IMR-90 (cell line): Measurements from ENCODE around the gene PROB1.
A peak's percentile ranks its signal among the peaks of the same experiment; 100 is the strongest.

Experiments used
- BHLHE40 ChIP-seq: fragments of 150-350 bp; IDR thresholded peaks from 2 replicates; pipeline ENCODE4 v1.6.1; 2016; ENCODE audit warnings: mild to moderate bottlenecking, low read depth, low read length
- CEBPB ChIP-seq: IDR thresholded peaks from 2 replicates; pipeline ENCODE4 v1.6.1; 2012; ENCODE audit warnings: low read depth, low read length, improper control_type of control experiment
- CHD1 ChIP-seq: IDR thresholded peaks from 2 replicates; pipeline ENCODE4 v1.6.1; 2012; ENCODE audit warnings: low read depth, low read length, improper control_type of control experiment
- FOS ChIP-seq: fragments of 150-350 bp; IDR thresholded peaks from 2 replicates; pipeline ENCODE4 v1.6.1; 2016; ENCODE audit warnings: low read depth, low read length
- MAZ ChIP-seq: IDR thresholded peaks from 2 replicates; pipeline ENCODE4 v1.6.1; 2012; ENCODE audit warnings: low read depth, mild to moderate bottlenecking, low read length, improper control_type of control experiment, moderate library complexity, borderline replicate concordance
- POLR2A ChIP-seq: IDR thresholded peaks from 2 replicates; pipeline ENCODE4 v1.6.1; 2012; ENCODE audit warnings: mild to moderate bottlenecking, low read depth, low read length
- RAD21 ChIP-seq: IDR thresholded peaks from 2 replicates; pipeline ENCODE4 v1.6.1; 2012; ENCODE audit warnings: low read length, improper control_type of control experiment
- RCOR1 ChIP-seq: IDR thresholded peaks from 2 replicates; pipeline ENCODE4 v1.6.1; 2012; ENCODE audit warnings: mild to moderate bottlenecking, low read length, improper control_type of control experiment; ENCODE audit not compliant: insufficient replicate concordance
- RFX5 ChIP-seq: IDR thresholded peaks from 2 replicates; pipeline ENCODE4 v1.8.0; 2012; ENCODE audit warnings: low read depth, mild to moderate bottlenecking, low read length, moderate library complexity
- TF ChIP-seq, protein P1 (sequence below): conservative IDR thresholded peaks from 2 replicates; pipeline ENCODE4 v1.5.1; 2012; ENCODE audit warnings: mild to moderate bottlenecking, low read depth, low read length, improper control_type of control experiment

DNA sequence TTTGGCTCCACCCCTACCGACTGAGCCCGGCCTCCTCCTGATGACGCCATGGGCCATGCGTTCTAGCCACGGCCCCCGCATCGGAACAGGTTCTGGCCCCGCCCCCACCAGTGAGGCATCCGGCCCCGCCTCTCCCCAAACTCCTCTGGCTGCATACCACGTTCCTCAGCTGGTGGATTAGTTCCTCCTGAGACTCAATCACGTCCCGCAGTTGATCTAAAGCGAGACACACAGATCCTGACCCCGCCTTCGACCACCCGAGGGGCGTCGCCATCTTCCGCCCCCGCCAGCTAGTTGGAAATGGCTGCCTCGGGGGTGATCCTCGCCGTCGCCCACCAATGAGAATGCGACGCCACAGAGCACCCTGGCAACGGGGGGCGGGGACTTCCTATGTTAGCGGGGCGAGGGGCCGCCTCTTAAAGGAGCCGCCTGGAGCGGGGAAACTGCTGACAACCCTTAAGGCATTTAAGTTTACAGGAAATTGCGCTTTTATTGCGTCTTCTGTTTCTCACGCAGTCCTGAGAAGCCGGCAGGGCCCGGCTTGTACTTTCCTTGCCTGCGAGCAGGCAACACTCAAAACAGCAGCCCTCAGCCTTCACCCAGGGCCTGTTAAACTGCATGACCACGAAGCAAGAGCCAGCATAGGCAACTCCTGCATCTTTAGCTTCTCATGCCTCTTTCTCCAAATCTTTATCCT is 9.0 kb upstream of the PROB1 start, which contains the start of gene SPATA24:
- TF ChIP-seq, protein P1, sequence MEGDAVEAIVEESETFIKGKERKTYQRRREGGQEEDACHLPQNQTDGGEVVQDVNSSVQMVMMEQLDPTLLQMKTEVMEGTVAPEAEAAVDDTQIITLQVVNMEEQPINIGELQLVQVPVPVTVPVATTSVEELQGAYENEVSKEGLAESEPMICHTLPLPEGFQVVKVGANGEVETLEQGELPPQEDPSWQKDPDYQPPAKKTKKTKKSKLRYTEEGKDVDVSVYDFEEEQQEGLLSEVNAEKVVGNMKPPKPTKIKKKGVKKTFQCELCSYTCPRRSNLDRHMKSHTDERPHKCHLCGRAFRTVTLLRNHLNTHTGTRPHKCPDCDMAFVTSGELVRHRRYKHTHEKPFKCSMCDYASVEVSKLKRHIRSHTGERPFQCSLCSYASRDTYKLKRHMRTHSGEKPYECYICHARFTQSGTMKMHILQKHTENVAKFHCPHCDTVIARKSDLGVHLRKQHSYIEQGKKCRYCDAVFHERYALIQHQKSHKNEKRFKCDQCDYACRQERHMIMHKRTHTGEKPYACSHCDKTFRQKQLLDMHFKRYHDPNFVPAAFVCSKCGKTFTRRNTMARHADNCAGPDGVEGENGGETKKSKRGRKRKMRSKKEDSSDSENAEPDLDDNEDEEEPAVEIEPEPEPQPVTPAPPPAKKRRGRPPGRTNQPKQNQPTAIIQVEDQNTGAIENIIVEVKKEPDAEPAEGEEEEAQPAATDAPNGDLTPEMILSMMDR, result no peak
- TF ChIP-seq CHD1 (no peak), POLR2A (peak; percentile 73), CEBPB (no peak), FOS (no peak), MAZ (peak; percentile 84; the same call in 1 of the 2 replicates), RCOR1 (no peak), RFX5 (no peak), BHLHE40 (no peak), RAD21 (no peak)
